WTC11 (cell line): Measurements from ENCODE around the gene SUPT5H. TPM values are rescaled to one million over a fixed set of nuclear protein-coding genes. Genes with fewer than 3 reads are reported as not detected.

Experiments used
- AFF4 ChIP-seq: sonication (generic); formaldehyde crosslinking; IDR thresholded peaks from 2 replicates; pipeline ENCODE4 v1.8.1; 2023; ENCODE audit warnings: mild to moderate bottlenecking, missing genetic modification reagents, borderline replicate concordance
- CREB1 ChIP-seq: sonication (generic); formaldehyde crosslinking; IDR thresholded peaks from 2 replicates; pipeline ENCODE4 v1.8.0; 2023; ENCODE audit warnings: mild to moderate bottlenecking, missing genetic modification reagents
- E2F5 ChIP-seq: sonication (generic); formaldehyde crosslinking; IDR thresholded peaks from 2 replicates; pipeline ENCODE4 v1.8.1; 2022; ENCODE audit warnings: mild to moderate bottlenecking, moderate library complexity, missing genetic modification reagents
- ELF4 ChIP-seq: sonication (generic); formaldehyde crosslinking; IDR thresholded peaks from 2 replicates; pipeline ENCODE4 v1.8.1; 2022; ENCODE audit warnings: low read depth, mild to moderate bottlenecking, moderate library complexity, missing genetic modification reagents
- EMX1 ChIP-seq: fragments of 250-450 bp; sonication (Bioruptor Pico); IDR thresholded peaks from 2 replicates; pipeline ENCODE4 v1.8.0; 2021; ENCODE audit warnings: mild to moderate bottlenecking
- ETV6 ChIP-seq: sonication (generic); formaldehyde crosslinking; IDR thresholded peaks from 2 replicates; pipeline ENCODE4 v1.8.1; 2022; ENCODE audit warnings: mild to moderate bottlenecking, missing genetic modification reagents
- FOXJ3 ChIP-seq: sonication (generic); formaldehyde crosslinking; IDR thresholded peaks from 2 replicates; pipeline ENCODE4 v1.9.0; 2021; ENCODE audit warnings: missing genetic modification reagents, mild to moderate bottlenecking, borderline replicate concordance
- FOXP1 ChIP-seq: sonication (generic); formaldehyde crosslinking; IDR thresholded peaks from 2 replicates; pipeline ENCODE4 v1.8.0; 2022; ENCODE audit warnings: missing genetic modification reagents, mild to moderate bottlenecking, moderate library complexity, borderline replicate concordance
- HMGXB4 ChIP-seq: sonication (generic); formaldehyde crosslinking; IDR thresholded peaks from 2 replicates; pipeline ENCODE4 v1.8.1; 2023; ENCODE audit warnings: mild to moderate bottlenecking, moderate library complexity, missing genetic modification reagents
- IRF1 ChIP-seq: sonication (generic); formaldehyde crosslinking; IDR thresholded peaks from 2 replicates; pipeline ENCODE4 v1.8.0; 2023; ENCODE audit warnings: missing genetic modification reagents
- IRF2 ChIP-seq: sonication (generic); formaldehyde crosslinking; IDR thresholded peaks from 2 replicates; pipeline ENCODE4 v1.8.0; 2022; ENCODE audit warnings: low read depth, missing genetic modification reagents, borderline replicate concordance
- JUN ChIP-seq: sonication (generic); formaldehyde crosslinking; IDR thresholded peaks from 2 replicates; pipeline ENCODE4 v1.8.0; 2023; ENCODE audit warnings: mild to moderate bottlenecking, missing genetic modification reagents
- MXD4 ChIP-seq: fragments of 250-450 bp; sonication (Bioruptor Pico); IDR thresholded peaks from 2 replicates; pipeline ENCODE4 v1.8.0; 2021; ENCODE audit warnings: mild to moderate bottlenecking, moderate library complexity, borderline replicate concordance
- NFYB ChIP-seq: sonication (generic); formaldehyde crosslinking; conservative IDR thresholded peaks from 2 replicates; pipeline ENCODE4 v1.8.0; 2022; ENCODE audit warnings: low read depth, missing genetic modification reagents
- NR2C2 ChIP-seq: sonication (generic); formaldehyde crosslinking; IDR thresholded peaks from 2 replicates; pipeline ENCODE4 v1.8.0; 2022; ENCODE audit warnings: mild to moderate bottlenecking, missing genetic modification reagents
- NR3C1 ChIP-seq: sonication (generic); formaldehyde crosslinking; conservative IDR thresholded peaks from 2 replicates; pipeline ENCODE4 v1.8.1; 2023; ENCODE audit warnings: low read depth, mild to moderate bottlenecking, missing genetic modification reagents
- PRRX2 ChIP-seq: fragments of 250-450 bp; sonication (Bioruptor Pico); IDR thresholded peaks from 2 replicates; pipeline ENCODE4 v1.8.0; 2021; ENCODE audit warnings: mild to moderate bottlenecking
- SMAD3 ChIP-seq: sonication (generic); formaldehyde crosslinking; IDR thresholded peaks from 2 replicates; pipeline ENCODE4 v1.8.0; 2022; ENCODE audit warnings: missing genetic modification reagents, mild to moderate bottlenecking, borderline replicate concordance
- SMAD4 ChIP-seq: sonication (generic); formaldehyde crosslinking; IDR thresholded peaks from 2 replicates; pipeline ENCODE4 v1.8.0; 2022; ENCODE audit warnings: mild to moderate bottlenecking, missing genetic modification reagents
- SOX15 ChIP-seq: fragments of 250-450 bp; sonication (Bioruptor Pico); IDR thresholded peaks from 2 replicates; pipeline ENCODE4 v1.9.0; 2021; ENCODE audit warnings: mild to moderate bottlenecking
- SP1 ChIP-seq: sonication (generic); formaldehyde crosslinking; conservative IDR thresholded peaks from 2 replicates; pipeline ENCODE4 v1.8.1; 2022; ENCODE audit warnings: missing genetic modification reagents
- STAT6 ChIP-seq: sonication (generic); formaldehyde crosslinking; conservative IDR thresholded peaks from 2 replicates; pipeline ENCODE4 v1.8.1; 2023; ENCODE audit warnings: mild to moderate bottlenecking, low read depth, missing genetic modification reagents, moderate library complexity
- TEAD1 ChIP-seq: sonication (generic); formaldehyde crosslinking; IDR thresholded peaks from 2 replicates; pipeline ENCODE4 v1.8.0; 2022; ENCODE audit warnings: mild to moderate bottlenecking, missing genetic modification reagents
- USF2 ChIP-seq: sonication (generic); formaldehyde crosslinking; IDR thresholded peaks from 2 replicates; pipeline ENCODE4 v1.8.1; 2023; ENCODE audit warnings: mild to moderate bottlenecking, missing genetic modification reagents, moderate library complexity
- ZBTB43 ChIP-seq: sonication (generic); formaldehyde crosslinking; IDR thresholded peaks from 2 replicates; pipeline ENCODE4 v1.8.1; 2023; ENCODE audit warnings: mild to moderate bottlenecking, missing genetic modification reagents
- ZMAT4 ChIP-seq: fragments of 250-450 bp; sonication (Bioruptor Pico); IDR thresholded peaks from 2 replicates; pipeline ENCODE4 v1.9.0; 2021; ENCODE audit warnings: mild to moderate bottlenecking
- ZNF121 ChIP-seq: sonication (generic); formaldehyde crosslinking; IDR thresholded peaks from 2 replicates; pipeline ENCODE4 v1.8.0; 2023; ENCODE audit warnings: missing genetic modification reagents
- total RNA-seq: library from RNA; stranded (reverse); gene quantifications from 3 replicates; pipeline ENCODE4 v1.2.3, GENCODE V29; 2021

Gene SUPT5H
- total RNA-seq, 1 experiment from 2014 or later, result 135 TPM

- TF ChIP-seq TEAD1 (CRISPR knock-in tag) (no peak), IRF2 (CRISPR knock-in tag) (no peak), FOXJ3 (no peak), SMAD3 (no peak), STAT6 (CRISPR knock-in tag) (no peak), NR2C2 (CRISPR knock-in tag) (no peak), AFF4 (CRISPR knock-in tag) (no peak), MXD4 (CRISPR knock-in tag) (no peak), JUN (CRISPR knock-in tag) (no peak), USF2 (no peak), SP1 (CRISPR knock-in tag) (no peak), ZBTB43 (CRISPR knock-in tag) (no peak), ETV6 (no peak), ZMAT4 (CRISPR knock-in tag) (no peak), SOX15 (CRISPR knock-in tag) (no peak), HMGXB4 (no peak), IRF1 (CRISPR knock-in tag) (no peak), CREB1 (no peak), FOXP1 (0 out of 2 replicates have a peak, but pooled peaks have one; percentile 22), ZNF121 (no peak), EMX1 (CRISPR knock-in tag) (peak; percentile 76; the same call in 1 of the 2 replicates), ELF4 (CRISPR knock-in tag) (no peak), NFYB (CRISPR knock-in tag) (0 out of 2 replicates have a peak, but pooled peaks have one; percentile 21), PRRX2 (CRISPR knock-in tag) (peak; percentile 9; the same call in 1 of the 2 replicates), NR3C1 (CRISPR knock-in tag) (no peak), E2F5 (CRISPR knock-in tag) (no peak), SMAD4 (CRISPR knock-in tag) (no peak)
Measured at GRCh38 chr19:39430675-39431593, 14.4 kb upstream of the SUPT5H start (continued).
